HepG2 (cell line): ENCODE data around the gene PRSS53. TPM values are rescaled to one million over a fixed set of nuclear protein-coding genes. Genes with fewer than 3 reads are reported as not detected.

Experiments
- ARNT2 ChIP-seq: sonication (generic); formaldehyde crosslinking; IDR thresholded peaks from 2 replicates; pipeline ENCODE4 v1.8.0; 2022; ENCODE audit warnings: mild to moderate bottlenecking, low read depth, missing genetic modification reagents, moderate library complexity
- CREB3 ChIP-seq: sonication (generic); formaldehyde crosslinking; IDR thresholded peaks from 2 replicates; pipeline ENCODE4 v1.5.0; 2020; ENCODE audit warnings: missing genetic modification reagents
- FOXC1 ChIP-seq: sonication (generic); formaldehyde crosslinking; IDR thresholded peaks from 2 replicates; pipeline ENCODE4 v1.8.0; 2022; ENCODE audit warnings: mild to moderate bottlenecking, missing genetic modification reagents, borderline replicate concordance
- IKZF4 ChIP-seq: sonication (generic); formaldehyde crosslinking; IDR thresholded peaks from 2 replicates; pipeline ENCODE4 v1.5.1; 2020; ENCODE audit warnings: borderline replicate concordance, mild to moderate bottlenecking, low read depth, missing genetic modification reagents; ENCODE audit errors: not compliant biosample characterization
- MAFF ChIP-seq: IDR thresholded peaks from 2 replicates; pipeline ENCODE4 v1.6.1; 2011; ENCODE audit warnings: low read depth, low read length, improper control_type of control experiment
- MBD4 ChIP-seq: IDR thresholded peaks from 2 replicates; pipeline ENCODE4 v1.6.1; 2012; ENCODE audit warnings: low read length, inconsistent platforms, borderline replicate concordance
- NCOA1 ChIP-seq: sonication (generic); formaldehyde crosslinking; IDR thresholded peaks from 2 replicates; pipeline ENCODE4 v1.9.0; 2021; ENCODE audit warnings: missing genetic modification reagents
- NFIC ChIP-seq: IDR thresholded peaks from 2 replicates; pipeline ENCODE4 v1.6.1; 2012; ENCODE audit warnings: mild to moderate bottlenecking, low read length, inconsistent platforms
- SAFB2 ChIP-seq: sonication (generic); formaldehyde crosslinking; IDR thresholded peaks from 2 replicates; pipeline ENCODE4 v1.5.1; 2020; ENCODE audit warnings: missing genetic modification reagents, low read depth, mild to moderate bottlenecking, borderline replicate concordance
- ZBTB26 ChIP-seq: IDR thresholded peaks from 2 replicates; pipeline ENCODE4 v1.6.1; 2016; ENCODE audit warnings: missing compliant biosample characterization, missing genetic modification reagents, borderline replicate concordance
- ZFP41 ChIP-seq: sonication (generic); formaldehyde crosslinking; IDR thresholded peaks from 2 replicates; pipeline ENCODE4 v1.4.0; 2020; ENCODE audit warnings: mild to moderate bottlenecking, missing genetic modification reagents, borderline replicate concordance
- ZNF607 ChIP-seq: sonication (generic); formaldehyde crosslinking; IDR thresholded peaks from 2 replicates; pipeline ENCODE4 v1.5.1; 2020; ENCODE audit warnings: missing genetic modification reagents, mild to moderate bottlenecking, borderline replicate concordance
- ZNF609 ChIP-seq: sonication (generic); formaldehyde crosslinking; IDR thresholded peaks from 2 replicates; pipeline ENCODE4 v1.4.0; 2020; ENCODE audit warnings: mild to moderate bottlenecking, missing genetic modification reagents, borderline replicate concordance
- ZNF878 ChIP-seq: sonication (generic); formaldehyde crosslinking; IDR thresholded peaks from 2 replicates; pipeline ENCODE4 v1.8.1; 2023; ENCODE audit warnings: mild to moderate bottlenecking, missing genetic modification reagents, moderate library complexity
- polyA plus RNA-seq, 8 experiments: library from polyadenylated mRNA; depleted of rRNA in 3 of 8; stranded (reverse) in 7 of 8; unstranded in 1 of 8; fragments of >200 nt; fragmentation: Illumina TruSeq in 4 of 8; extraction: Trizol in 4 of 8; gene quantifications; 2 replicates each; pipeline versions ENCODE4 v1.2.1 to v1.2.3, GENCODE V29; 2011 to 2016; ENCODE audit warnings: low read depth in 4 of 8, missing spikeins in 1 of 8, mixed read lengths in 1 of 8; ENCODE audit not compliant: insufficient read depth in 1 of 8
- total RNA-seq, 5 experiments: library from RNA; depleted of rRNA; stranded (reverse); fragments of >200 nt; fragmentation: Illumina TruSeq; extraction: Trizol; gene quantifications; 2 replicates each; pipeline ENCODE4 v1.2.3, GENCODE V29; 2016; ENCODE audit warnings: low read depth in 1 of 5
- TF ChIP-seq, protein P1 (sequence below): sonication (generic); formaldehyde crosslinking; IDR thresholded peaks from 2 replicates; pipeline ENCODE4 v1.5.0; 2020; ENCODE audit warnings: mild to moderate bottlenecking, missing genetic modification reagents, borderline replicate concordance
- TF ChIP-seq, protein P2 (sequence below): sonication (generic); formaldehyde crosslinking; IDR thresholded peaks from 2 replicates; pipeline ENCODE4 v1.4.0; 2020; ENCODE audit warnings: mild to moderate bottlenecking, low read depth, missing genetic modification reagents

PRSS53 gene
- total and polyA plus RNA-seq, 2 of the 13 experiments (the other 11 are each of a cell fraction or from before 2014, with no cell fraction given): 2.2 to 7.4 TPM

GRCh38 chr16:31117384-31118222 is 28.9 kb upstream of the PRSS53 start, which contains the start of gene KAT8 (continued):
- TF ChIP-seq, protein P1, sequence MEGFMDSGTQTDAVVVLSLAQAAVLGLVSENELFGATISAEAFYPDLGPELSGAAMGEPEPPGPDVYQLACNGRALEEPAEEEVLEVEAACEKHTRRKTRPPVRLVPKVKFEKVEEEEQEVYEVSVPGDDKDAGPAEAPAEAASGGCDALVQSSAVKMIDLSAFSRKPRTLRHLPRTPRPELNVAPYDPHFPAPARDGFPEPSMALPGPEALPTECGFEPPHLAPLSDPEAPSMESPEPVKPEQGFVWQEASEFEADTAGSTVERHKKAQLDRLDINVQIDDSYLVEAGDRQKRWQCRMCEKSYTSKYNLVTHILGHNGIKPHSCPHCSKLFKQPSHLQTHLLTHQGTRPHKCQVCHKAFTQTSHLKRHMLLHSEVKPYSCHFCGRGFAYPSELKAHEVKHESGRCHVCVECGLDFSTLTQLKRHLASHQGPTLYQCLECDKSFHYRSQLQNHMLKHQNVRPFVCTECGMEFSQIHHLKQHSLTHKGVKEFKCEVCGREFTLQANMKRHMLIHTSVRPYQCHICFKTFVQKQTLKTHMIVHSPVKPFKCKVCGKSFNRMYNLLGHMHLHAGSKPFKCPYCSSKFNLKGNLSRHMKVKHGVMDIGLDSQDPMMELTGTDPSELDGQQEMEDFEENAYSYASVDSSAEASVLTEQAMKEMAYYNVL (CRISPR knock-in tag): 0 out of 2 replicates have a peak, but pooled peaks have one; percentile 70
- TF ChIP-seq CREB3 (CRISPR knock-in tag): no peak
- TF ChIP-seq MBD4: no peak
- peak; percentile 80; the same call in 1 of the 2 replicates for TF ChIP-seq ZNF607 (CRISPR knock-in tag)
- no peak for TF ChIP-seq NCOA1 (CRISPR knock-in tag)
- TF ChIP-seq ARNT2 (CRISPR knock-in tag): no peak; the same call in none of the 2 replicates
- TF ChIP-seq, protein P2, sequence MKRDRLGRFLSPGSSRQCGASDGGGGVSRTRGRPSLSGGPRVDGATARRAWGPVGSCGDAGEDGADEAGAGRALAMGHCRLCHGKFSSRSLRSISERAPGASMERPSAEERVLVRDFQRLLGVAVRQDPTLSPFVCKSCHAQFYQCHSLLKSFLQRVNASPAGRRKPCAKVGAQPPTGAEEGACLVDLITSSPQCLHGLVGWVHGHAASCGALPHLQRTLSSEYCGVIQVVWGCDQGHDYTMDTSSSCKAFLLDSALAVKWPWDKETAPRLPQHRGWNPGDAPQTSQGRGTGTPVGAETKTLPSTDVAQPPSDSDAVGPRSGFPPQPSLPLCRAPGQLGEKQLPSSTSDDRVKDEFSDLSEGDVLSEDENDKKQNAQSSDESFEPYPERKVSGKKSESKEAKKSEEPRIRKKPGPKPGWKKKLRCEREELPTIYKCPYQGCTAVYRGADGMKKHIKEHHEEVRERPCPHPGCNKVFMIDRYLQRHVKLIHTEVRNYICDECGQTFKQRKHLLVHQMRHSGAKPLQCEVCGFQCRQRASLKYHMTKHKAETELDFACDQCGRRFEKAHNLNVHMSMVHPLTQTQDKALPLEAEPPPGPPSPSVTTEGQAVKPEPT: peak; percentile 69; the same call in 1 of the 2 replicates
- no peak for TF ChIP-seq IKZF4 (CRISPR knock-in tag)
- no peak for TF ChIP-seq ZFP41 (CRISPR knock-in tag)
- no peak; the same call in 1 of the 2 replicates for TF ChIP-seq SAFB2 (CRISPR knock-in tag)
- no peak for TF ChIP-seq MAFF
- no peak for TF ChIP-seq ZNF878 (CRISPR knock-in tag)
- TF ChIP-seq ZNF609 (CRISPR knock-in tag): peak; percentile 18; the same call in 1 of the 2 replicates
- peak; percentile 39 for TF ChIP-seq ZBTB26 (CRISPR knock-in tag)
- TF ChIP-seq FOXC1 (CRISPR knock-in tag): peak; percentile 5; the same call in 1 of the 2 replicates
- TF ChIP-seq NFIC: no peak
